Loucy (cell line): ENCODE results near the gene ARHGEF26.
A peak's percentile ranks its signal among the peaks of the same experiment; 100 is the strongest.

Source experiments
- H2AFZ ChIP-seq: fragments of 200-600 bp; sonication (generic); 2 replicates; pipeline ENCODE4 v1.6.0; 2016; ENCODE audit warnings: antibody characterized with exemption, mild to moderate bottlenecking, low read length, moderate library complexity
- H3F3A ChIP-seq: fragments of 200-600 bp; 2 replicates; pipeline ENCODE4 v1.6.0; 2016; ENCODE audit warnings: antibody characterized with exemption, low read depth, mild to moderate bottlenecking
- H3K27me3 ChIP-seq: fragments of 200-600 bp; sonication (generic); 2 replicates; pipeline ENCODE4 v1.6.1; 2014; ENCODE audit warnings: low read length, mild to moderate bottlenecking; ENCODE audit not compliant: insufficient read depth, poor library complexity, severe bottlenecking
- H3K36me3 ChIP-seq: fragments of 200-600 bp; sonication (generic); 2 replicates; pipeline ENCODE4 v1.6.1; 2016; ENCODE audit warnings: low read length; ENCODE audit not compliant: insufficient read depth
- H3K4me1 ChIP-seq: fragments of 200-600 bp; sonication (generic); 2 replicates; pipeline ENCODE4 v1.5.1; 2014; ENCODE audit warnings: low read length, mild to moderate bottlenecking; ENCODE audit not compliant: insufficient read depth, poor library complexity, severe bottlenecking
- H3K4me2 ChIP-seq: fragments of 200-600 bp; sonication (generic); 2 replicates; pipeline ENCODE4 v1.6.0; 2014; ENCODE audit warnings: antibody characterized with exemption, low read length, low read depth, mild to moderate bottlenecking; ENCODE audit not compliant: poor library complexity, severe bottlenecking
- H3K4me3 ChIP-seq: fragments of 200-600 bp; sonication (generic); 2 replicates; pipeline ENCODE4 v1.5.1; 2014; ENCODE audit warnings: low read length, mild to moderate bottlenecking, mixed read lengths; ENCODE audit not compliant: poor library complexity, severe bottlenecking
- H3K79me2 ChIP-seq: fragments of 200-600 bp; sonication (generic); 2 replicates; pipeline ENCODE4 v1.6.1; 2014; ENCODE audit warnings: low read length; ENCODE audit not compliant: insufficient read depth
- H3K9ac ChIP-seq: fragments of 200-600 bp; sonication (generic); 2 replicates; pipeline ENCODE4 v1.6.0; 2014; ENCODE audit warnings: mild to moderate bottlenecking, low read depth, low read length, moderate library complexity; ENCODE audit not compliant: poor library complexity, severe bottlenecking
- H3K9me2 ChIP-seq: fragments of 200-600 bp; sonication (generic); replicated peaks from 2 replicates; pipeline ENCODE4 v1.6.1; 2016; ENCODE audit warnings: low read depth, low read length, mixed read lengths
- H3K9me3 ChIP-seq: fragments of 200-600 bp; sonication (generic); 2 replicates; pipeline ENCODE4 v1.6.1; 2014; ENCODE audit warnings: mild to moderate bottlenecking, antibody characterized with exemption, low read length, low read depth; ENCODE audit not compliant: insufficient read depth
- H4K20me1 ChIP-seq: fragments of 200-600 bp; sonication (generic); 2 replicates; pipeline ENCODE4 v1.6.0; 2014; ENCODE audit warnings: antibody characterized with exemption, low read length, mild to moderate bottlenecking; ENCODE audit not compliant: insufficient read depth, poor library complexity, severe bottlenecking
- EZH2phosphoT487 ChIP-seq: fragments of 200-600 bp; IDR thresholded peaks from 2 replicates; pipeline ENCODE4 v1.6.1; 2018; ENCODE audit warnings: antibody characterized with exemption, mild to moderate bottlenecking, moderate library complexity, borderline replicate concordance
- TF ChIP-seq, protein P1 (sequence below): fragments of 200-600 bp; sonication (generic); conservative IDR thresholded peaks from 2 replicates; pipeline ENCODE4 v1.5.1; 2014; ENCODE audit warnings: mild to moderate bottlenecking, antibody characterized with exemption, low read length

The ARHGEF26 gene, protein sequence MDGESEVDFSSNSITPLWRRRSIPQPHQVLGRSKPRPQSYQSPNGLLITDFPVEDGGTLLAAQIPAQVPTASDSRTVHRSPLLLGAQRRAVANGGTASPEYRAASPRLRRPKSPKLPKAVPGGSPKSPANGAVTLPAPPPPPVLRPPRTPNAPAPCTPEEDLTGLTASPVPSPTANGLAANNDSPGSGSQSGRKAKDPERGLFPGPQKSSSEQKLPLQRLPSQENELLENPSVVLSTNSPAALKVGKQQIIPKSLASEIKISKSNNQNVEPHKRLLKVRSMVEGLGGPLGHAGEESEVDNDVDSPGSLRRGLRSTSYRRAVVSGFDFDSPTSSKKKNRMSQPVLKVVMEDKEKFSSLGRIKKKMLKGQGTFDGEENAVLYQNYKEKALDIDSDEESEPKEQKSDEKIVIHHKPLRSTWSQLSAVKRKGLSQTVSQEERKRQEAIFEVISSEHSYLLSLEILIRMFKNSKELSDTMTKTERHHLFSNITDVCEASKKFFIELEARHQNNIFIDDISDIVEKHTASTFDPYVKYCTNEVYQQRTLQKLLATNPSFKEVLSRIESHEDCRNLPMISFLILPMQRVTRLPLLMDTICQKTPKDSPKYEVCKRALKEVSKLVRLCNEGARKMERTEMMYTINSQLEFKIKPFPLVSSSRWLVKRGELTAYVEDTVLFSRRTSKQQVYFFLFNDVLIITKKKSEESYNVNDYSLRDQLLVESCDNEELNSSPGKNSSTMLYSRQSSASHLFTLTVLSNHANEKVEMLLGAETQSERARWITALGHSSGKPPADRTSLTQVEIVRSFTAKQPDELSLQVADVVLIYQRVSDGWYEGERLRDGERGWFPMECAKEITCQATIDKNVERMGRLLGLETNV

DNA sequence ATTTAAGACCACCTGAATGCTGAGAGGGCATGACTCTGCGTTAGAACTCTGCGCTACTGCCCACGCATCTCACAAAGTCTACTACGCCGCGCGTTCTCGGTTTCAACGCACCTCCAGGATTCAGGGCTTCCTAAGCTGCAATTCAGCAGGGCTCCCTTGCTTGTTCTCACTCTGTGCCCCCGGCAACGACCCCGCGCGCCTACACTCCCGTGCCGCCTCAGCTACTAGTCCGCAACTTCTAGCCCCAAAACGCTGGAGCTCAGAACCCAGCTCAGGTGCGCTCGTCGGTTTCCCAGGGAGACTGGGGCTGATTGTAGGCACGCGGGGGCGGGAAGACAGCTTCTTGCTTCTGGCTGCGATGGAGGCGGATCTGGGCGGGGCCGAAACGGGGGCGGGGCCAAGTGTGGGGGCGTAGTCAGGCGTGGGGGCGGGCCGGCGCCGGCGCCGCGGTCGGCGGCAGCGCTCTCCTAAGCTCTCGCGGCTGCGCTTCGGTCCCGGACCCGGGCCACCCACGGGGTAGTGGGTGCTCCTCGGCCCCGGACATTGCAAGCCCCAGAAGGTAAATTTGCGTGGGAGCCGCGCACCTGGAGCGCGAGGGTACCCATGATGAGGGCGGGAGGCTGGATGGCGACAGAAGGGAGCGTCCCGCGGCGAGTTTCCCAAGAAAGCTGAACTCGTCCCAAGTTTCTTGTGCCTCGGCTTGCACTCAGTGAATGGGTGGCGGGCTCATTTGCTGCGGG lies at the start of gene ARHGEF26:
Gene ARHGEF26, plus strand, starts transcription at position 430 of the 740 bp plus-strand sequence. CDS start 603 bp downstream, outside the sequence.
- Histone ChIP-seq H3K79me2 (no peaks in the 10 kb centered on the region), H3K4me3 (peak within 1 kb of the TSS; percentile 78), H3K4me1 (peaks cover 4% of the 10 kb centered on the region), H3K9ac (peak within 1 kb of the TSS; percentile 61), H3K27me3 (peaks cover 13% of the 10 kb centered on the region), H3K4me2 (peak within 1 kb of the TSS; percentile 70), H3K36me3 (no peaks in the 10 kb centered on the region), H2AFZ (peak within 1 kb of the TSS; percentile 94), H3K9me2 (no peaks in the 10 kb centered on the region), H3F3A (no peaks in the 10 kb centered on the region; the same call in 1 of the 2 replicates), H3K9me3 (no peaks in the 10 kb centered on the region), H4K20me1 (no peaks in the 10 kb centered on the region)
- no peak for TF ChIP-seq EZH2phosphoT487
- TF ChIP-seq, protein P1, sequence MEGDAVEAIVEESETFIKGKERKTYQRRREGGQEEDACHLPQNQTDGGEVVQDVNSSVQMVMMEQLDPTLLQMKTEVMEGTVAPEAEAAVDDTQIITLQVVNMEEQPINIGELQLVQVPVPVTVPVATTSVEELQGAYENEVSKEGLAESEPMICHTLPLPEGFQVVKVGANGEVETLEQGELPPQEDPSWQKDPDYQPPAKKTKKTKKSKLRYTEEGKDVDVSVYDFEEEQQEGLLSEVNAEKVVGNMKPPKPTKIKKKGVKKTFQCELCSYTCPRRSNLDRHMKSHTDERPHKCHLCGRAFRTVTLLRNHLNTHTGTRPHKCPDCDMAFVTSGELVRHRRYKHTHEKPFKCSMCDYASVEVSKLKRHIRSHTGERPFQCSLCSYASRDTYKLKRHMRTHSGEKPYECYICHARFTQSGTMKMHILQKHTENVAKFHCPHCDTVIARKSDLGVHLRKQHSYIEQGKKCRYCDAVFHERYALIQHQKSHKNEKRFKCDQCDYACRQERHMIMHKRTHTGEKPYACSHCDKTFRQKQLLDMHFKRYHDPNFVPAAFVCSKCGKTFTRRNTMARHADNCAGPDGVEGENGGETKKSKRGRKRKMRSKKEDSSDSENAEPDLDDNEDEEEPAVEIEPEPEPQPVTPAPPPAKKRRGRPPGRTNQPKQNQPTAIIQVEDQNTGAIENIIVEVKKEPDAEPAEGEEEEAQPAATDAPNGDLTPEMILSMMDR: no peak

DNA sequence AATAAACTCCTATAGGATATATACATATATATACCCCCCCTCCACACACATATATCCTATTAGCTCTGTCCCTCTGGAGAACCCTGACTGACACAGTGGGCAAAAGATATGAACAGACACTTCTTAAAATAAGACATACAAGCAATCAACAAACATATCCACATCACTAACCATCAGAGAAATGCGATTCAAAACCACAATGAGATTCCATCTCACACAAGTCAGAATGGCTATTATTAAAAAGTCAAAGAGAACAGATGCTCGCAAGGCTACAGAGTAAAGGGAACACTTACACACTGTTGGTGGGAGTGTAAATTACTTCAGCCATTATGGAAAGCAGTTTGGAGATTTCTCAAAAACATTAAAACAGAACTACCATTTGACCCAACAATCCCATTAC lies 46.2 kb upstream of the ARHGEF26 start:
- no peaks in the 10 kb centered on the region; the same call in 1 of the 2 replicates for H3K9me3 ChIP-seq
- H3K27me3 ChIP-seq: no peaks in the 10 kb centered on the region
- H3K9ac ChIP-seq: no peak overlapping the region
- no peak overlapping the region for H3K4me3 ChIP-seq
- H2AFZ ChIP-seq: no peak overlapping the region
- no peak overlapping the region for H3K4me2 ChIP-seq
- H3F3A ChIP-seq: no peaks in the 10 kb centered on the region
- no peaks in the 10 kb centered on the region for H3K36me3 ChIP-seq
- H3K9me2 ChIP-seq: no peaks in the 10 kb centered on the region
- no peaks in the 10 kb centered on the region for H3K79me2 ChIP-seq
- TF ChIP-seq EZH2phosphoT487: no peak
- TF ChIP-seq, protein P1: no peak
- H3K4me1 ChIP-seq: no peaks in the 10 kb centered on the region
- no peaks in the 10 kb centered on the region for H4K20me1 ChIP-seq

DNA sequence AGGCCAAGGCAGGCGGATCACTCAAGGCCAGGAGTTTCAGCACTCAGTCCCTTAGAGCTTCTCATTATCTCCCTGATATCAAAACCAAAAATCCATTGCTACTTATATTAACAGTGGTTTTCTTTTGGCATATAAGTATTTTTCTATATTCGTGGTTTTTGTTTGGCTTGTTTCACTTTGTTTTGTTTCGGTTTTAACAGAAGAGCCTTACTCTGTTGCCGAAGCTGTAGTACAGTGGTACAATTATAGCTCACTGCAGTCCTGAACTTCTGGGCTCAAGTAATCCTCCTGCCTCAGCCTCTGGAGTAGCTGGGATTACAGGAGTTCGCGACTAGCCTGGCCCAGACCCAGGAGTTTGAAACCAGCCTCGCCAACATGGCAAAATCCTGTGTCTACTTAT lies 42.5 kb upstream of the ARHGEF26 start:
- Histone ChIP-seq H3F3A (no peaks in the 10 kb centered on the region), H3K79me2 (no peaks in the 10 kb centered on the region), H2AFZ (no peak overlapping the region), H3K9me3 (no peaks in the 10 kb centered on the region; the same call in 1 of the 2 replicates), H4K20me1 (no peaks in the 10 kb centered on the region), H3K36me3 (no peaks in the 10 kb centered on the region), H3K4me1 (no peaks in the 10 kb centered on the region), H3K27me3 (no peaks in the 10 kb centered on the region), H3K4me2 (no peak overlapping the region), H3K9me2 (no peaks in the 10 kb centered on the region), H3K9ac (no peak overlapping the region), H3K4me3 (no peak overlapping the region)
- TF ChIP-seq, protein P1: no peak
- no peak for TF ChIP-seq EZH2phosphoT487
